Keratinocyte (primary cell): ENCODE data around the gene HOXB13. TPM values are rescaled to one million over a fixed set of nuclear protein-coding genes. Genes with fewer than 3 reads are reported as not detected.

Source experiments
- DNase-seq: peaks from one replicate; pipeline ENCODE4 v3.0.0-alpha.2; 2011; ENCODE audit warnings: low read depth, missing footprints, low spot score
- FAIRE-seq: peaks from 2 replicates; lab custom pipeline; 2011; peaks lifted over from hg19 to GRCh38; lab: Jason Lieb, UNC
- H2AFZ ChIP-seq: 2 replicates; pipeline ENCODE4 v1.6.0; 2012; ENCODE audit warnings: low read length, control low read depth, inconsistent platforms; ENCODE audit not compliant: control insufficient read depth
- H3K27ac ChIP-seq: 2 replicates; pipeline ENCODE4 v1.5.1; 2011; ENCODE audit warnings: low read length; ENCODE audit not compliant: control insufficient read depth, insufficient read depth
- H3K27me3 ChIP-seq: 3 replicates; pipeline ENCODE4 v1.6.0; 2011; ENCODE audit warnings: low read length; ENCODE audit not compliant: control insufficient read depth, insufficient read depth; ENCODE audit errors: extremely low read depth
- H3K36me3 ChIP-seq, 2 experiments: 2 replicates in 1 of 2; 3 replicates in 1 of 2; pipeline ENCODE4 v1.5.1; 2011; ENCODE audit warnings: low read length in 2 of 2, mild to moderate bottlenecking in 1 of 2; ENCODE audit not compliant: control insufficient read depth in 2 of 2, insufficient read depth in 2 of 2; ENCODE audit errors: extremely low read depth in 1 of 2
- H3K4me1 ChIP-seq: 3 replicates; pipeline ENCODE4 v1.5.1; 2011; ENCODE audit warnings: low read length; ENCODE audit not compliant: control insufficient read depth, insufficient read depth; ENCODE audit errors: extremely low read depth
- H3K4me2 ChIP-seq: 3 replicates; pipeline ENCODE4 v1.6.0; 2011; ENCODE audit warnings: low read depth, low read length; ENCODE audit not compliant: control insufficient read depth, insufficient read depth; ENCODE audit errors: extremely low read depth
- H3K4me3 ChIP-seq, 3 experiments: fragments of 200-600 bp in 1 of 3; sonication (generic) in 1 of 3; 2 replicates in 2 of 3; 3 replicates in 1 of 3; pipeline ENCODE4 v1.5.1; 2011 to 2016; ENCODE audit warnings: low read length in 3 of 3, mild to moderate bottlenecking in 3 of 3, control low read depth in 2 of 3, inconsistent platforms in 1 of 3, low read depth in 1 of 3, mixed read lengths in 1 of 3, mixed run types in 1 of 3, moderate library complexity in 1 of 3; ENCODE audit not compliant: control insufficient read depth in 2 of 3, insufficient read depth in 2 of 3; ENCODE audit errors: extremely low read depth in 1 of 3
- H3K79me2 ChIP-seq: 2 replicates; pipeline ENCODE4 v1.6.0; 2012; ENCODE audit warnings: low read length; ENCODE audit not compliant: control insufficient read depth, insufficient read depth
- H3K9ac ChIP-seq: 3 replicates; pipeline ENCODE4 v1.6.0; 2011; ENCODE audit warnings: low read length; ENCODE audit not compliant: control insufficient read depth, insufficient read depth; ENCODE audit errors: extremely low read depth
- H3K9me1 ChIP-seq: 3 replicates; pipeline ENCODE4 v1.6.0; 2011; ENCODE audit warnings: low read length; ENCODE audit not compliant: control insufficient read depth, insufficient read depth; ENCODE audit errors: extremely low read depth
- H3K9me3 ChIP-seq: 2 replicates; pipeline ENCODE4 v1.5.1; 2012; ENCODE audit warnings: low read depth, low read length; ENCODE audit not compliant: control insufficient read depth
- H4K20me1 ChIP-seq: 3 replicates; pipeline ENCODE4 v1.6.0; 2011; ENCODE audit warnings: low read length; ENCODE audit not compliant: control insufficient read depth, insufficient read depth; ENCODE audit errors: extremely low read depth
- CTCF ChIP-seq, 3 experiments: IDR thresholded peaks in 1 of 3; conservative IDR thresholded peaks in 1 of 3; optimal IDR thresholded peaks in 1 of 3; 2 replicates in 2 of 3; 3 replicates in 1 of 3; pipeline versions ENCODE3 to v1.5.1; 2011; ENCODE audit warnings: low read length in 3 of 3, mild to moderate bottlenecking in 3 of 3, moderate library complexity in 2 of 3, control low read depth in 1 of 3, inconsistent platforms in 1 of 3; ENCODE audit not compliant: insufficient read depth in 2 of 3; ENCODE audit errors: extremely low read depth in 1 of 3
- EZH2 ChIP-seq: IDR thresholded peaks from one replicate; pipeline ENCODE4 v1.6.1; 2012; ENCODE audit warnings: inconsistent platforms, mild to moderate bottlenecking, low read length, moderate library complexity
- dilution Hi-C: fragments of 300-500 bp; cut with MboI; formaldehyde crosslinking; loops from one replicate; pipeline ENCODE4 v1.7.0; 2020; ENCODE audit warnings: low sequenced_read_pairs; ENCODE audit not compliant: extremely low pct_ligation_motif_present
- polyA plus RNA-seq, 5 experiments: library from polyadenylated mRNA; depleted of rRNA in 3 of 5; stranded (reverse) in 3 of 5; stranded (forward) in 1 of 5; unstranded in 1 of 5; fragments of >200 nt; gene quantifications; 1 replicate in 1 of 5; 2 replicates in 3 of 5; 3 replicates in 1 of 5; pipeline versions ENCODE4 v1.2.1 to v1.2.3, GENCODE V29; 2011 to 2012; ENCODE audit warnings: missing spikeins in 2 of 5, low read depth in 1 of 5, low replicate concordance in 1 of 5

Gene HOXB13
- polyA plus RNA-seq, 1 donor (not counting 4 experiments of a cell fraction or from before 2014, with no cell fraction given), result not detected

GRCh38 chr17:48725288-48726064 is 3.1 kb downstream of the HOXB13 start:
- Histone ChIP-seq H3K27ac (no peak overlapping the region), H3K27me3 (peaks cover 100% of the 10 kb centered on the region), H3K79me2 (no peaks in the 10 kb centered on the region), H3K4me1 (peaks cover 4% of the 10 kb centered on the region), H4K20me1 (peaks cover under 1% of the 10 kb centered on the region), H3K9me1 (no peaks in the 10 kb centered on the region), H3K4me3 (no peak overlapping the region), H3K36me3 (no peaks in the 10 kb centered on the region), H3K9me3 (no peaks in the 10 kb centered on the region), H2AFZ (no peak overlapping the region), H3K9ac (no peak overlapping the region), H3K4me2 (no peak overlapping the region)
- no peak for DNase-seq
- peak; percentile 96 for TF ChIP-seq EZH2
- no peak for TF ChIP-seq CTCF (optimal IDR thresholded peaks at IDR 0.05 in 1 of 3, IDR thresholded peaks at IDR 0.05 in 1 of 3, conservative IDR thresholded peaks at IDR 0.05 in 1 of 3; ENCODE audit: extremely low read depth in 1 of 3, insufficient read depth in 2 of 3, low read length in 3 of 3)
- dilution Hi-C loops, result no loop called here
- no peak for FAIRE-seq

- Histone ChIP-seq H4K20me1 (peaks cover 3% of the 10 kb centered on the region), H2AFZ (no peak overlapping the region), H3K9ac (no peak overlapping the region), H3K9me1 (no peaks in the 10 kb centered on the region), H3K27ac (no peak overlapping the region), H3K27me3 (peaks cover 100% of the 10 kb centered on the region), H3K9me3 (no peaks in the 10 kb centered on the region), H3K4me3 (no peak overlapping the region), H3K4me2 (no peak overlapping the region), H3K36me3 (no peaks in the 10 kb centered on the region), H3K4me1 (peaks cover 4% of the 10 kb centered on the region), H3K79me2 (no peaks in the 10 kb centered on the region)
- no peak for TF ChIP-seq EZH2
- TF ChIP-seq CTCF (optimal IDR thresholded peaks at IDR 0.05 in 1 of 3, IDR thresholded peaks at IDR 0.05 in 1 of 3, conservative IDR thresholded peaks at IDR 0.05 in 1 of 3; ENCODE audit: extremely low read depth in 1 of 3, insufficient read depth in 2 of 3, low read length in 3 of 3), result no peak
- no peak for FAIRE-seq
- no peak for DNase-seq
- dilution Hi-C loops, result no loop called here
Observed at GRCh38 chr17:48725004-48725287, 3.6 kb downstream of the HOXB13 start.
